Posterior vena cava (tissue), 2 donors: ENCODE results near the gene CD274. TPM values are rescaled to one million over a fixed set of nuclear protein-coding genes. Genes with fewer than 3 reads are reported as not detected.
"Not testable (repeated sequence)": the region's sequence is repeated elsewhere in the genome, so short reads cannot be mapped to it uniquely, and the experiment has no call there.

Experiments
- DNase-seq: peaks from one replicate; pipeline ENCODE4 v3.0.0-alpha.2; 2020; ENCODE audit warnings: low spot score
- intact Hi-C, 2 donors: fragments of 100-400 bp; cut with DNase I; formaldehyde crosslinking; loops; one replicate each; pipeline versions ENCODE4 v1.14.1 to v1.14.2; 2022 to 2023
- total RNA-seq, 2 donors: library from RNA; stranded (reverse); fragmentation: NEBNext Ultra II Directional; extraction: Animal tissue kit (Norgen Biotek cat#: 25700); gene quantifications; one replicate each; pipeline ENCODE4 v1.2.1, GENCODE V29; 2021
- donor health status: DM: yes; HTN: yes; CAD: no.
- donor health status: DM: yes; HTN: yes; CAD: no.

The CD274 gene
- total RNA-seq, 2 donors from 2014 or later: 3.1 to 3.5 TPM

DNA sequence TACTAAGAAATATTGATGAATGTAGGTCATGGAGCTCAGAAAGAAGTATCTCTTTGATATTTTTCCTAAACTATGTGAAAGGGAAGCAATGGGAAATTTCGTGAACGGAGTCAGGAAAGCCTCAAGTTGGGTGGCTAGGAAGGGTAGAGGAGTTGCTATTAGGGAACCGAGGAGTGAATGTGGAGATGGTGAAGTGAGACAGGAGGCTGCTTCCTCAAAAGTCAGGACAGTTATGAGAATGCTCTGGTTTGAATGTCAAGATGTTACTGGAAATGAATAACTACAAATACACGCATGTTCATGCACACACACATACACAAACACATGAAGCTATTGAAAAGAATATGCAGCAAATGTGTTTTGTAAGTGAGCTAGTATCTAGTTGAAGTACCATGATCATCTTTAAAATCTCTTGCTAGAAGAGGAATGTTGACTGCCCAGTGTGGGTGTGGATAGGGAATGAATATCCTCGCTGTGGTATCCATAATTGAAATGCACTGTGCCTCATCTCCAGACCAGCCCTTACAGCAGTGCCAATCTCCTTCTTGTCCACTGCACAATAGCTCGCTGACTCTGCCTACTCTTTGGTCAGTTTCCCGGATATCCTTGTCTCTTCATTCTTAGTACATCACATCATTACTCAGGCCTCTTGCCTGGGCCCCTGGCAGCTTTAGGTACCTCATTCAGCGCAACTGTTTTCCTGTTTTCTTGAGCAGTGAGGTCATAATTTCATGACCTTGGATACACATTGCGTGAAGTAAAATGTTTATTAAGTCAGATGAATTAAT lies 38.1 kb downstream of the CD274 start:
- no peak for DNase-seq
- intact Hi-C loops: no loop called here

DNA sequence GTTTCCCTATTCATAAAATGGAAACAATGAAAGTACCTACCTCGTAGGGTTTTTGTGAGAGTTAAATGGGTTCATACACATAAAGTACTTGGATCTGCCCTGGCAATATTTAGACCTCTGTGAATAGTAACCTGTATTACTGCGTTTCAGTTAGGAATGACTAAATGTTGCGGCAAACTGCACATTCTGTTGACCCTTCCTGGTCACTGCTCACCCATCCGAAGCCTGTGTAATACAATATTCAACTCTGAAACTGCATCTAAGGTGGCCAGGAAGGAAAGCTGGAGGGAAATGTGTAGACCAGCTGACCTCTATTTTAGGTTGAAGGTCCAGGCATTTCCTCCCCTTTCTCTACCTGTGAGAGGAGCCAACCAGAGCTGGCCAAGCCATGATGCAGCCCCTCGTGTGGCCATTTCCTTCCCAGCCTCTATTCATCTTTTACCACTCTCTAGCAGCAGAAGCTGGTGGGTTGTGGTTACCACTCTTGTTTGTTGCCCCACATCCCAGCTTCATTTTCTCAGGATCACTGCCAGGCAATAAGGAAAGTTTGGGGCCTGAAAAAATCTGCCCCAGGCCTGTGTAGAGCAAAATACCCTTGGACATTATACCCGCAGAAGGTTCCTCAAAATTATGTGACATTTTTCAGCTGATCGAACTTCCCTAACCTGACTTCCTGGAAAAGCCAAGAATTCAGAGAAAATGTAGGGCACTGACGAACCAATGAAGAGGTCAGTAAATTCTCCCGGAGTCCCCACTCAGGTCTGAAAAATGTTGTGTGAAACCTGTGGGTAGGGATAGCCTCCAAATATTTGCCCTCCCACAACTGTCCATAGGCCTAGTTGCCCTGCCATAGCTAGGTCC lies 39.5 kb downstream of the CD274 start:
- intact Hi-C loops: loop anchor here in 1 of 2 donors (10.0 kb wide), 1 partner anchor 175 kb away; no protein-coding TSS in a partner anchor
- DNase-seq: no peak

DNA sequence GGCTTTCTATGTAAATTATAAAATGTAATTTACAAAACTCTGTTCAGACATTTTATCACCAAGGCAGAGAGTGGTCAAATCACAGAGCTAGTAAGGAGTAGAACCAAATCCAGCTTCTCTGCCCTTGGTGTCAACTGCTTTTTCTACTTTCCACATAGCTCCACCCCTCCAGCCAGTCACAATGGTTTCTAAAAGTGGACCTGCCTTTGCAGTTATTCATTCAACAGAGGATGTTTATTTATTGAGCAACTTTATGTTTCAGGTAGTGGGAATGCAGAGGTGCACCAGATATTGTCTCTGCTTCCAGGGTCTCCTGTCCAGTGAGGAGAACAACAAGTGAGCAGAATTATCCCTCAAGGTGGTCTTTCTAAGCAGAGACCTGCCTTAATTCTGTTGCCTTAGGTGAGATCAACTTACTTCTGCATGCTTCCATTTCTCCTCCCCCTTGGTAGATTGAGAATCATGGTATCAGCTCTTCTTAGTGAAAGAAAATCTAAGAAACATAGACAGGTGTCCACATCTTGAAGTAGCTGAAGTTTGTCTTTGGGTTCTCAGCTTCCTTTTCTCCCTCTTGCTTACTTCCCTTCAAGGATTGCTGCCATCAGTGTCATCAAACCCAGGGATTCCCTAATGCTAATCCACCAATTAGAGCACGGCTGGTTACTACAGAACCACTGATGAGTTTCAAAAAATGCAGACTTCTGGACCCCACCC lies 42.8 kb downstream of the CD274 start:
- no peak for DNase-seq
- intact Hi-C loops: loop anchor here in 1 of 2 donors (10.0 kb wide), 1 partner anchor 178 kb away; no protein-coding TSS in a partner anchor

DNA sequence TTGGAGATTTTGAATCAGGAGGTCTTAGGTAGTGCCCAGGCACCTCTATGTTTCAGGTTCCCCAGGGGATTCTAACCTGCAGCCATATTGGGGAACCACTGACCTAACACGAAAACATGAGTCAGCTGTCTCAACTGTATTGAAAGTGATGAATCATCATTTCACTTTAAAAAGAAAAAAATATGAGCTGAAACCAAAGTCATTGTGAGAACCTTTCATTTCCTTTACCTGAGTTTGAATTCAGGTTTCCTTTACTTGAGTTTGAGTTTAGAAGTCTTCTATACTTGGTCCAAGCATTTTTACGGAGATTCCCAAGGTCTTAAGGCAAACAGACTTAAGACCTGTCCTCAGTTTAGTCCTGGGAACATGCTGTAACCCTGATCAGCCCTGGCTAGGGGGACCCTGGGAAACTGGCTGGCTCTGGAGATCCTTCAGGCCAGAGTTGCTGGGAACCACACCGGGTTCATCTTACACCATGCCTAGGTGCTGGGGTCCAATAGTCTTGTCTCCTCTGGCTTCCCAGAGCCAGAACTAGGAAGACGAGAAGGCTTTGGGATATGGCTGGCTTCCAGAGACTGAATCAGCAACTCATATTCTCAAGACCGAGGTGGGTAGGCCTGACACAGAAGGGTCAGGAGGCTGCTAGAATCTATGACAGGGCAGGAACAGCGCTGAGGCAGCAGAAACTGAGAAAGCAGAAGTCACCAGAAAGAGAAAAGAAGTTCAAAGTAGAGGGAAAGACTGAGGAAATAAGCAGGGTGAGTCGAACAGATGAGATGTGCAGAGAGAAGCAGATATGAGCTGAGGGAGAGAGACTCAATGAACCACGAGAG lies 43.6 kb downstream of the CD274 start:
- intact Hi-C loops: loop anchor here in 1 of 2 donors (10.0 kb wide), 1 partner anchor 179 kb away; no protein-coding TSS in a partner anchor
- no peak for DNase-seq

DNA sequence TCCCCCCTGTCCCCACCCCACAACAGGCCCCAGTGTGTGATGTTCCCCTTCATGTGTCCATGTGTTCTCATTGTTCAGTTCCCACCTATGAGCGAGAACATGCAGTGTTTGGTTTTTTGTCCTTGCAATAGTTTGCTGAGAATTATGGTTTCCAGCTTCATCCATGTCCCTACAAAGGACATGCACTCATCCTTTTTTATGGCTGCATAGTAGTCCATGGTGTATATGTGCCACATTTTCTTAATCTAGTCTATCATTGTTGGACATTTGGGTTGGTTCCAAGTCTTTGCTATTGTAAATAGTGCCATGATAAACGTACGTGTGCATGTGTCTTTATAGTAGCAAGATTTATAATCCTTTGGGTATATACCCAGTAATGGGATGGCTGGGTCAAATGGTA lies 44.4 kb downstream of the CD274 start:
- intact Hi-C loops: loop anchor here in 1 of 2 donors (10.0 kb wide), 1 partner anchor 180 kb away; no protein-coding TSS in a partner anchor
- not testable (repeated sequence) for DNase-seq

DNA sequence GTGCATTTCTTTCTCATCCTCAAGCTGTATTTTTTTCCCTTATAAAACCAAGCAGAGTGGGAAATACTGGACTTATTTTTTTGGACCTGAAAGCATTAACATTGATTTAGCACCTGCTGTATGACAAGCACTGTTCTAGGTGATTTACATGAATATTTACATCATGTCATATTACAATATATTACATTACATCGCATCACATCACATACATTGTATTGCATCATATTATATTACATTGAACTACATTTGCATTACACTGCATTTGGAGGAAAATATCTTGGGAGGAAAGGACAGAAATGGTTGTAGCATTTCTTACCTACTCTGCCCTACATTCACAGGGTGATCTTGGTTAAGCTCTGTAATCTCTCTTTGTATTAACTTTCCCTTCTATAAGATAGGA lies 48.8 kb downstream of the CD274 start:
- DNase-seq: no peak
- intact Hi-C loops: loop anchor here in 1 of 2 donors (10.0 kb wide), 1 partner anchor 184 kb away; no protein-coding TSS in a partner anchor

DNA sequence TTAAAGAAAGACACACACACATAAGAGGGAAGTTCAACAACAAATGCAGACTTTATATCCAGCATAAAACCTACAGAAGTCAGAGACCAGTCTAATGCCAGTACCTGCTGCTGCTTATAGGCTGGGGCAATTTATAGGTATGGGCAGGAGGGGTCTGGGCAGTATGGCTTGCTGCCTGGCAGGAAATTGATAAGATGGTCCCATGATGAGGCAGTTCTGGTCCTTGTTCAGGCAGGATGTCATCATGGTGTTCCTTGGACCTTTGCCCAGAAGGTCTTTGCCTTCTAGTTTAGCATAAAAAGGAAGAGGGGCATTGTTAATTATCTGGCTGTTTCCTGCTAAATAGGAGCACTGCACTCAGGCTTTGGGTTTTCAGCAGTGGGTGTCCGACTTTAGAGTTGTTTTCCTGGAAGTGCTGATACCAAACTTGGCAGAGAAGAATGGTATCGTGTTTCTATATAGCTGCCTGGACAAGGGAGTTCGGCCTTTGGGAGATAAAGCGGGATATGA lies 49.6 kb downstream of the CD274 start:
- DNase-seq: no peak
- intact Hi-C loops: loop anchor here in 1 of 2 donors (10.0 kb wide), 1 partner anchor 185 kb away; no protein-coding TSS in a partner anchor

DNA sequence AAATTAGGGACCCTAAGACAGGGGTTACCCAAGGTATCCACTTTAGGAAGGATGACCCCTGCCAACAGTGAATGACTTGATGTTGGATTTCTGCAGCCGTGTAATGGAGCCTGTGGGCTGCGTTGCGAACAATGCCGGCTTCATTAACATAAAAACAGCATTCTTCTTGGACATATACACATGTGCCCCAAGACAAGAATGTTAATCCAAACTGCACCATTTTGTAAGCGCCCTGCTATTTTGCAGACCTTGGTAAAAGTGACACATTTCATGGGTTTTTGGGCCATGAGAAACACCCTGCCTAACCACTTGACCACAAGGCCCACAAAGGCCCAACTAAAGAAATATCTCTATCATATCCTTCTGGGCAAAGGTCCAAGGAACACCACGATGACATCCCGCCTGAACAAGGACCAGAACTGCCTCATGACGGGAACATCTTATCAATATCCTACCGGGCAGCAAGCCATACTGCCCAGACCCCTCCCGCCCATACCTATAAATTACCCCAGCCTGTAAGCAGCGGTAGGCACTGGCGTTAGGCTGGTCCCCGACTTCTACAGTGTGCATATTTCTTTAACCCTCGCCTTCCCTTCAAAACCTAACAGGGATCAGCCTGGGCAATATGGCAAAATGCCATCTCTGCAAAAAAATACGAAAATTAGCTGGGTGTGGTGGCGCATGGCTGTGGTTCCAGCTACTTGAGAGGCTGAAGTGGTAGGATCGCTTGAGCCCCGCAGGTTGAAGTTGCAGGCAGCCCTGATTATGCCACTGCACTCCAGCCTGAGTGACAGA lies 50.3 kb downstream of the CD274 start:
- no peak for DNase-seq
- intact Hi-C loops: no loop called here

DNA sequence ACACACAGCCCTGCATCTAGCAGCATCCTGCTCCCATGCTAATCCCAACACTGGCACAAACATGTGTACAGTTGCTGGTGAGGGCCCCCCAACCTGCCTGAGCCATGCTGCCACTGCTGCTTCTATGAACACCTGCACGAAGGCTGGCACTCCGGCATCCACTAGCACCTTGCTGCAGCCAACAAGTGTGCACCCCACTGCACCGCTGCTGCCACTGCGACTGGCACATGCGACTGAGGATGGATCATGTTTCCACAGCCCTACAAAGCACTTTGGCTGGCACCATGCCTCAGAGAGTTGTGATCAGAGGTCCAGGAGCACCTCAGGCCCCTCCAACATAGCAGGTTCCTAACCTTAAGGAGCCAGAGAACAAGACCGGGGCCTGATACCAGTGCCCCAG lies 52.2 kb downstream of the CD274 start:
- DNase-seq: no peak
- intact Hi-C loops: loop anchor here in 1 of 2 donors (2.0 kb wide), 1 partner anchor 44 kb away; no protein-coding TSS in a partner anchor

DNA sequence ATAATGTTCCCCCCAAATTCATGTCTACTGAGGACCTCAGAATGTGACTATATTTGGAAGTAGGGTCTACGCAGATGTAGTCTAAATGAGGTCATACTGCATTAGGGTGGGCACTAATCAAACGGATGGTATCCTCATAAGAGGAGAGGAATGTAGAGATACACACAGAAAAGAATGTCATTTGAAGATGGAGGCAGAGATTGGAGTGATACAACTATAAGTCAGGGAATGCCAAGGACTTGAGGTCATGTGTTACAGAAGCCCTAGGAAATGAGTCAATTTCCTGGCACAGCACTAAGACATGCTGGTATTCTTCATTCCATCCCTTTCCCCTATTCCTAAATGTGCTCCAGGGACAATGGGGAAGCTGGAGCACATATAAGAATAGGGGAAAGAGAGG lies 59.2 kb downstream of the CD274 start:
- DNase-seq: no peak
- intact Hi-C loops: no loop called here

DNA sequence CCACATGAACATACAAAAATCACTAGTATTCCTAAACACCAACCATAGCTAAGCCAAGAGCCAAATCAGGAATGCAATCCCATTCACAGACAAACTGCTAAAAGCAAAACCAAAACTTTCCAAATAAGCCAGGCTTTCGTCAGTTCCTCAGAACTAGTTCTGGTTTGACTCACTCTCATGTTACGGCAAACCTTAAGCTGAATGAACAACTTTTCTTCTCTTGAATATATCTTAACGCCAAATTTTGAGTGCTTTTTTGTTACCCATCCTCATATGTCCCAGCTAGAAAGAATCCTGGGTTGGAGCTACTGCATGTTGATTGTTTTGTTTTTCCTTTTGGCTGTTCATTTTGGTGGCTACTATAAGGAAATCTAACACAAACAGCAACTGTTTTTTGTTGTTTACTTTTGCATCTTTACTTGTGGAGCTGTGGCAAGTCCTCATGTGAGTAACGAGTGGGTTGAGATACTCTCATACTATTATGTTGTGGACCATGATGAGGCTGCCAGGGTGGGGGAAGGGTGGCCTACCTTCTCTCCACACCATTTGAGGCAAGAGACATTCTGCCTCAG lies 60.1 kb downstream of the CD274 start, which contains the start of gene PDCD1LG2:
Gene PDCD1LG2, plus strand, starts transcription at position 172 of the 572 bp plus-strand sequence. CDS start 12,016 bp downstream, outside the sequence.
- intact Hi-C loops: loop anchor here in 1 of 2 donors (10.0 kb wide), 1 partner anchor 54 kb away; no protein-coding TSS in a partner anchor
- DNase-seq: no peak

DNA sequence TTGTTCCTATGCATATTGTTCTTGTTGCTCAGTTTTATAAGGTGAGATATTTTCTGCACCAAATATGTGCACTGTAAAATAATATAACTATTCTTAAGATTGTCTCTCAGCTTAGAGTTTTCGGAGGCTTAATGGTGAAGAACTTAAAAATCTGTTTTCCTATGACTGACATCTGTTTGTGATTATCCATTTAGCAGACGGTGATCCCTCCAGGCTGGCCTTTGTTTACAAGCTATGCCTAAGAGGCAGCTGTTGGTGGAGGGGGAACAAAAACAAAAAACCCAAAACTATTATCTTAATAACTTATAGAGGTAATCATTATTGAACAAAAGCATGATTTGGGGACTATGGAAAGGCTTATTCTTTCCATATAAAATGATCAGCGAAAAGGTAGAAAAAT lies 60.6 kb downstream of the CD274 start:
- intact Hi-C loops: loop anchor here in 1 of 2 donors (10.0 kb wide), 1 partner anchor 54 kb away; no protein-coding TSS in a partner anchor
- DNase-seq: no peak

DNA sequence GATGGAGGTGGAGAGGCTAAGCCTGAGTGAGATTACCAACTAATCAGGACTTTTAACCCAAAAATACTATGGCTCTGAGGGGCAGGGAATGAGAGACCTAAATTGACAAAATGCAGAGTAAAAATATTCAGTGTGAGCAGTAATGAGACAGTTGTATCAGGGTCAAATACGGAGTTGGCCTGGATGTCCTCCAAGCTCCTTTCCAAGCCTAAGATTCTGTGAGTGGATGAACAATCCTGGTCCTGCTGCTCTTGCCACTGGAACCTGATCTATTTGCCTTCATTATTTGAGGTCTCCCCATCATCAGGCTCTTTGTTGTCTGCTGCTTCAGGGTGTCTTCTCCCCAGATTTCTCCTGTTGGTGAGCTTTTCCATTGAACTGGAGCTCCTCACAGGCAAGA lies 61.1 kb downstream of the CD274 start:
- intact Hi-C loops: loop anchor here in 1 of 2 donors (10.0 kb wide), 1 partner anchor 53 kb away; no protein-coding TSS in a partner anchor
- DNase-seq: no peak

DNA sequence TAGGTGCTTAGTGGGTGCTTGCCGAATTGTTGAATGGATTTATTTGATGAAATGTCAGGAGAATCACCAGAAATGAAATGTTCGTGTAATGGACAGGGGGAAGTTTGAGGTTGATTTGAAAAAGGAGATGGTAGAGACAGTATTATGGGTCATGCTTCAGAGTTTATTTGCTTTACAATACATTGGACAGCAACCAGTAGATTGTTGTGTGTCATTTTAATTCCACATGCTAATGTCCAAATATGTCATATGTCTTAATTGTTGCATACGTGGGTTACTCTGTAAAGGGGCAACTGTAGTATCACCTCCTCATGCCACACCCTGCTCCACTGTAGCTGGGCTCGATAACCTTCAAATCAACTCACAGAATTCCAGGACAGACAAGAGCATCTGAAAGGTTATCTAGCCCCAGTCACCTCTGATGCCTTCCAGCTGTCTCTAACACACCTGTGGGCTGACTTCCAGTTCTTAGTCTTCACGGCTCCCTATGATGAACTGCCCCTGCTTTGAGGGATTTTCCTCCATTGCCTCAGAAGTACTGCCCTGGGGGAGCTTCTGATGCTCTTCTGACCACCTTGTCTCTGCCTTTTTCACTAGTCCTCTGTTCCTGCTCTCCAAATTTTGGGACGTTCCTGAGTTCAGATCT lies 61.7 kb downstream of the CD274 start:
- intact Hi-C loops: loop anchor here in 1 of 2 donors (10.0 kb wide), 1 partner anchor 53 kb away; no protein-coding TSS in a partner anchor
- DNase-seq: no peak

DNA sequence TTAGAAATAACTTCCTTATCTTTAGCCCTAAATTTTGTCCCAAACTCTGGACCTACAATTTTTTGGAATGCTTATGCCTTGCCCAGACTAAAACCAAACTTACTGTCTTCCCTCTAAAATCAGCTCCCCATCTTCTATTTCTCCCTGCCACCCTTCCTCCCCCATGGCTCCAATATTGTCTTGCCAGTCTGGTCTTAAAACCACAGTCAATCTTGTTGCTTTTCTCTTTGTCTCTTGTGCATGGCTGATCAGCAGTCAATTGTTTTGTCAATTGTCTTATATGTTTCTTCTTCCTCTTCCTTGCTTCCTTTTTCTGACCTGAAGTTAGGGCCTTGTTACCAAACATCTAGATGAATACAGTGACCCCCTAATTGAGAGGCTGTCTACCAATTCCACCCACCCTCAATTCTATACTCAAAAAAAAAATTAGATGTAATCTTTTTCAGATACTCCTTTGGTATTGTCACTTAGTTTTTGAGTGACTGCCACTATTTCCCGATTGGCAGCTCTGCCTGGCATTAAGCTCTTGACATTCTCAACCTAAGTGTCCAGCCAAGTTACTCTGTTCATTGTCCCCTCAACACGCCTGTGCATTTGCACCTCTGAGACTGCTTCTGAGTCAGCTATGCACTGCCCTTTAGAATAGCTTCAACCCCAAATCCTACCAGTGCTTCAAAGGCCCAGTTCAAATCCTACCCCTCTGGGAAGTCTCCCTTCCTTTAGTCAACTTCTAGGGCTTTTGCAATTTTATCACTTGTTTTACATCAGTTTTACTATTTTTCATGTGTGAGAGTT lies 62.5 kb downstream of the CD274 start:
- DNase-seq: no peak
- intact Hi-C loops: loop anchor here in 1 of 2 donors (10.0 kb wide), 1 partner anchor 52 kb away; no protein-coding TSS in a partner anchor
